ENCODE measurements around the gene BCL3. TPM values are rescaled to one million over a fixed set of nuclear protein-coding genes. Genes with fewer than 3 reads are reported as not detected.

BCL3 gene
- total and polyA plus RNA-seq, 2 of the 13 experiments (the other 11 are each of a cell fraction or from before 2014, with no cell fraction given) = 2.3 to 4.0 TPM

DNA sequence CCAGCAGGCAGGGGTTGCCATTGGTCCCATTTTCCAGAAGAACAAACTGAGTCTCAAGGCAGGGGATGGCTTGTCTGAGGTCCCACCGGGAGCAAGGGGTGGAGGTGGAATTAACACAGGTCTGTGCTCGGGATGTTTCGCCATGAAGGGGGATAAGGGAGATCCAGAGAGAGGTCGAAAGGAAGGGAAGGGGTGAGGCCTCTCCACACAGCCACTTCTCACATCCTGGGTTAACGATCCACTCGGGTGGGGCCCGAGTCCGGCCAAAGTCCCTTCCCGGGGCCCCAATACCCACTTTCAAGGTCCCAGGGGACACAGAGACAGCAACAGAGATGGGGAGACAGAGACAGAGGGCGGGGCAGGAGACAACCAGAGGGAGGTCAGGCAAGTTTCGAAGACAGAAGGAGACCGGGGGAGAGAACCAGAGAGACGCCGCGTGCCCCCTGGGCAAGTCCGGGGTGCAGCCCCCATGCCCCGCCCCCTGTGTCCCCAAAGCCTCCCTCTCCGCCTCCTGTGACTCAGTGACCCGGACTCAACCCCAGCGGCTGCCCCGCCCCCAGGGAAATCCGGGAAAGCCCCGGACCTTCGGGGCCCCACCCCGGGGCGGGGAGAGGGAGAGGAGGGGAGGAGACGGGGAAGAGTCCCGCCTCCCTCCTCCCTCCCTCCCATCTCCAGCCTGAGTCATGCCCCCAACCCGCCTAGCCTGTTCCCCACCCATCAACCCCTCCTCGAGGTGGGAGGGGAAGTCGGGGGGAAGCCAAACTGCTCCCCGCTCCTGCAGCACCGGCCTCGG lies 1.4 kb upstream of the BCL3 start (continued):
- TF ChIP-seq CCDC6 (CRISPR knock-in tag; IDR thresholded peaks at IDR 0.05) (no peak; the same call in 1 of the 2 replicates), ZBTB1 (CRISPR knock-in tag; IDR thresholded peaks at IDR 0.05; ENCODE audit: borderline replicate concordance) (no peak), FOSL2 (CRISPR knock-in tag; IDR thresholded peaks at IDR 0.05) (peak; percentile 86), ZSCAN12 (CRISPR knock-in tag; IDR thresholded peaks at IDR 0.05) (no peak), PAX8 (CRISPR knock-in tag; IDR thresholded peaks at IDR 0.05; ENCODE audit: borderline replicate concordance) (no peak), MAX (IDR thresholded peaks at IDR 0.05) (peak; percentile 53), HDAC6 (IDR thresholded peaks at IDR 0.05; ENCODE audit: low read depth, low read length) (no peak), NR2F6 (IDR thresholded peaks at IDR 0.05) (peak; percentile 42), NR2F6 (CRISPR knock-in tag; IDR thresholded peaks at IDR 0.05) (no peak; the same call in 1 of the 2 replicates), ZNF883 (CRISPR knock-in tag; IDR thresholded peaks at IDR 0.05; ENCODE audit: not compliant biosample characterization) (no peak), ZNF558 (CRISPR knock-in tag; IDR thresholded peaks at IDR 0.05; ENCODE audit: borderline replicate concordance) (no peak), CREM (IDR thresholded peaks at IDR 0.05) (0 out of 2 replicates have a peak, but pooled peaks have one; percentile 31), CREM (CRISPR knock-in tag; IDR thresholded peaks at IDR 0.05) (no peak)
- TF ChIP-seq, protein P1, sequence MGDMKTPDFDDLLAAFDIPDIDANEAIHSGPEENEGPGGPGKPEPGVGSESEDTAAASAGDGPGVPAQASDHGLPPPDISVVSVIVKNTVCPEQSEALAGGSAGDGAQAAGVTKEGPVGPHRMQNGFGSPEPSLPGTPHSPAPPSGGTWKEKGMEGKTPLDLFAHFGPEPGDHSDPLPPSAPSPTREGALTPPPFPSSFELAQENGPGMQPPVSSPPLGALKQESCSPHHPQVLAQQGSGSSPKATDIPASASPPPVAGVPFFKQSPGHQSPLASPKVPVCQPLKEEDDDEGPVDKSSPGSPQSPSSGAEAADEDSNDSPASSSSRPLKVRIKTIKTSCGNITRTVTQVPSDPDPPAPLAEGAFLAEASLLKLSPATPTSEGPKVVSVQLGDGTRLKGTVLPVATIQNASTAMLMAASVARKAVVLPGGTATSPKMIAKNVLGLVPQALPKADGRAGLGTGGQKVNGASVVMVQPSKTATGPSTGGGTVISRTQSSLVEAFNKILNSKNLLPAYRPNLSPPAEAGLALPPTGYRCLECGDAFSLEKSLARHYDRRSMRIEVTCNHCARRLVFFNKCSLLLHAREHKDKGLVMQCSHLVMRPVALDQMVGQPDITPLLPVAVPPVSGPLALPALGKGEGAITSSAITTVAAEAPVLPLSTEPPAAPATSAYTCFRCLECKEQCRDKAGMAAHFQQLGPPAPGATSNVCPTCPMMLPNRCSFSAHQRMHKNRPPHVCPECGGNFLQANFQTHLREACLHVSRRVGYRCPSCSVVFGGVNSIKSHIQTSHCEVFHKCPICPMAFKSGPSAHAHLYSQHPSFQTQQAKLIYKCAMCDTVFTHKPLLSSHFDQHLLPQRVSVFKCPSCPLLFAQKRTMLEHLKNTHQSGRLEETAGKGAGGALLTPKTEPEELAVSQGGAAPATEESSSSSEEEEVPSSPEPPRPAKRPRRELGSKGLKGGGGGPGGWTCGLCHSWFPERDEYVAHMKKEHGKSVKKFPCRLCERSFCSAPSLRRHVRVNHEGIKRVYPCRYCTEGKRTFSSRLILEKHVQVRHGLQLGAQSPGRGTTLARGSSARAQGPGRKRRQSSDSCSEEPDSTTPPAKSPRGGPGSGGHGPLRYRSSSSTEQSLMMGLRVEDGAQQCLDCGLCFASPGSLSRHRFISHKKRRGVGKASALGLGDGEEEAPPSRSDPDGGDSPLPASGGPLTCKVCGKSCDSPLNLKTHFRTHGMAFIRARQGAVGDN (CRISPR knock-in tag; IDR thresholded peaks at IDR 0.05) = peak; percentile 67
- TF ChIP-seq, protein P2, sequence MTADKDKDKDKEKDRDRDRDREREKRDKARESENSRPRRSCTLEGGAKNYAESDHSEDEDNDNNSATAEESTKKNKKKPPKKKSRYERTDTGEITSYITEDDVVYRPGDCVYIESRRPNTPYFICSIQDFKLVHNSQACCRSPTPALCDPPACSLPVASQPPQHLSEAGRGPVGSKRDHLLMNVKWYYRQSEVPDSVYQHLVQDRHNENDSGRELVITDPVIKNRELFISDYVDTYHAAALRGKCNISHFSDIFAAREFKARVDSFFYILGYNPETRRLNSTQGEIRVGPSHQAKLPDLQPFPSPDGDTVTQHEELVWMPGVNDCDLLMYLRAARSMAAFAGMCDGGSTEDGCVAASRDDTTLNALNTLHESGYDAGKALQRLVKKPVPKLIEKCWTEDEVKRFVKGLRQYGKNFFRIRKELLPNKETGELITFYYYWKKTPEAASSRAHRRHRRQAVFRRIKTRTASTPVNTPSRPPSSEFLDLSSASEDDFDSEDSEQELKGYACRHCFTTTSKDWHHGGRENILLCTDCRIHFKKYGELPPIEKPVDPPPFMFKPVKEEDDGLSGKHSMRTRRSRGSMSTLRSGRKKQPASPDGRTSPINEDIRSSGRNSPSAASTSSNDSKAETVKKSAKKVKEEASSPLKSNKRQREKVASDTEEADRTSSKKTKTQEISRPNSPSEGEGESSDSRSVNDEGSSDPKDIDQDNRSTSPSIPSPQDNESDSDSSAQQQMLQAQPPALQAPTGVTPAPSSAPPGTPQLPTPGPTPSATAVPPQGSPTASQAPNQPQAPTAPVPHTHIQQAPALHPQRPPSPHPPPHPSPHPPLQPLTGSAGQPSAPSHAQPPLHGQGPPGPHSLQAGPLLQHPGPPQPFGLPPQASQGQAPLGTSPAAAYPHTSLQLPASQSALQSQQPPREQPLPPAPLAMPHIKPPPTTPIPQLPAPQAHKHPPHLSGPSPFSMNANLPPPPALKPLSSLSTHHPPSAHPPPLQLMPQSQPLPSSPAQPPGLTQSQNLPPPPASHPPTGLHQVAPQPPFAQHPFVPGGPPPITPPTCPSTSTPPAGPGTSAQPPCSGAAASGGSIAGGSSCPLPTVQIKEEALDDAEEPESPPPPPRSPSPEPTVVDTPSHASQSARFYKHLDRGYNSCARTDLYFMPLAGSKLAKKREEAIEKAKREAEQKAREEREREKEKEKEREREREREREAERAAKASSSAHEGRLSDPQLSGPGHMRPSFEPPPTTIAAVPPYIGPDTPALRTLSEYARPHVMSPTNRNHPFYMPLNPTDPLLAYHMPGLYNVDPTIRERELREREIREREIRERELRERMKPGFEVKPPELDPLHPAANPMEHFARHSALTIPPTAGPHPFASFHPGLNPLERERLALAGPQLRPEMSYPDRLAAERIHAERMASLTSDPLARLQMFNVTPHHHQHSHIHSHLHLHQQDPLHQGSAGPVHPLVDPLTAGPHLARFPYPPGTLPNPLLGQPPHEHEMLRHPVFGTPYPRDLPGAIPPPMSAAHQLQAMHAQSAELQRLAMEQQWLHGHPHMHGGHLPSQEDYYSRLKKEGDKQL (CRISPR knock-in tag; IDR thresholded peaks at IDR 0.05; ENCODE audit: low read depth) = peak; percentile 33; the same call in 1 of the 2 replicates
- TF ChIP-seq, protein P3, sequence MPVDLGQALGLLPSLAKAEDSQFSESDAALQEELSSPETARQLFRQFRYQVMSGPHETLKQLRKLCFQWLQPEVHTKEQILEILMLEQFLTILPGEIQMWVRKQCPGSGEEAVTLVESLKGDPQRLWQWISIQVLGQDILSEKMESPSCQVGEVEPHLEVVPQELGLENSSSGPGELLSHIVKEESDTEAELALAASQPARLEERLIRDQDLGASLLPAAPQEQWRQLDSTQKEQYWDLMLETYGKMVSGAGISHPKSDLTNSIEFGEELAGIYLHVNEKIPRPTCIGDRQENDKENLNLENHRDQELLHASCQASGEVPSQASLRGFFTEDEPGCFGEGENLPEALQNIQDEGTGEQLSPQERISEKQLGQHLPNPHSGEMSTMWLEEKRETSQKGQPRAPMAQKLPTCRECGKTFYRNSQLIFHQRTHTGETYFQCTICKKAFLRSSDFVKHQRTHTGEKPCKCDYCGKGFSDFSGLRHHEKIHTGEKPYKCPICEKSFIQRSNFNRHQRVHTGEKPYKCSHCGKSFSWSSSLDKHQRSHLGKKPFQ (CRISPR knock-in tag; IDR thresholded peaks at IDR 0.05; ENCODE audit: insufficient replicate concordance) = no peak
